Ovary (tissue), 3 donors: ENCODE results near the gene FTO.

Experiments used
- CTCF ChIP-seq, 3 donors: fragments of 450-650 bp in 2 of 3; fragments of 200-600 bp in 1 of 3; IDR thresholded peaks; one replicate each; pipeline versions ENCODE4 v1.5.1 to v1.8.0; 2016 to 2022; ENCODE audit warnings: antibody characterized with exemption in 3 of 3, mild to moderate bottlenecking in 1 of 3
- EP300 ChIP-seq: sonication (generic); formaldehyde crosslinking; IDR thresholded peaks from one replicate; pipeline ENCODE4 v1.6.1; 2017; ENCODE audit warnings: antibody characterized with exemption
- donor health status: DM: no; HTN: no; CAD: no.

- no peak for TF ChIP-seq EP300
- TF ChIP-seq CTCF (IDR thresholded peaks at IDR 0.05): no peak
Measured at GRCh38 chr16:53926209-53926608, 222.3 kb downstream of the FTO start.
